Colonic mucosa (tissue), 4 donors: ENCODE measurements around the gene PCYT1B. TPM values are rescaled to one million over a fixed set of nuclear protein-coding genes. Genes with fewer than 3 reads are reported as not detected.

Source experiments
- DNase-seq: peaks from one replicate; pipeline ENCODE4 v3.0.0-alpha.2; 2020
- H3K27ac ChIP-seq: fragments of 200-600 bp; one replicate; pipeline ENCODE4 v1.8.0; 2021
- H3K27me3 ChIP-seq: fragments of 200-600 bp; one replicate; pipeline ENCODE4 v1.8.0; 2021
- H3K36me3 ChIP-seq: fragments of 200-600 bp; one replicate; pipeline ENCODE4 v1.8.0; 2021
- H3K4me1 ChIP-seq: fragments of 200-600 bp; one replicate; pipeline ENCODE4 v1.8.0; 2021; ENCODE audit warnings: mild to moderate bottlenecking
- H3K4me3 ChIP-seq: fragments of 200-600 bp; one replicate; pipeline ENCODE4 v1.8.0; 2021
- H3K9ac ChIP-seq, 2 donors: one replicate each; pipeline ENCODE4 v1.7.0; 2013; ENCODE audit warnings: control low read depth in 2 of 2, low read depth in 2 of 2, low read length in 2 of 2
- H3K9me3 ChIP-seq: fragments of 200-600 bp; one replicate; pipeline ENCODE4 v1.8.0; 2021
- CTCF ChIP-seq: fragments of 200-600 bp; IDR thresholded peaks from one replicate; pipeline ENCODE4 v1.8.0; 2022; ENCODE audit warnings: antibody characterized with exemption, mild to moderate bottlenecking
- intact Hi-C: fragments of 100-400 bp; cut with DNase I; formaldehyde crosslinking; loops from one replicate; pipeline ENCODE4 v1.14.1; 2022
- total RNA-seq, 2 donors: library from RNA; stranded (reverse); fragmentation: NEBNext Ultra II Directional in 1 of 2; extraction: Animal tissue kit (Norgen Biotek cat#: 25700) in 1 of 2; gene quantifications; one replicate each; pipeline ENCODE4 v1.2.1, GENCODE V29; 2021
- donor health status: healthy.
- donor health status: DM: no; HTN: no; CAD: no.
- donor health status: DM: no; HTN: no; CAD: no.

PCYT1B gene
- total RNA-seq, 2 donors from 2014 or later = 0.24 to 0.30 TPM

DNA sequence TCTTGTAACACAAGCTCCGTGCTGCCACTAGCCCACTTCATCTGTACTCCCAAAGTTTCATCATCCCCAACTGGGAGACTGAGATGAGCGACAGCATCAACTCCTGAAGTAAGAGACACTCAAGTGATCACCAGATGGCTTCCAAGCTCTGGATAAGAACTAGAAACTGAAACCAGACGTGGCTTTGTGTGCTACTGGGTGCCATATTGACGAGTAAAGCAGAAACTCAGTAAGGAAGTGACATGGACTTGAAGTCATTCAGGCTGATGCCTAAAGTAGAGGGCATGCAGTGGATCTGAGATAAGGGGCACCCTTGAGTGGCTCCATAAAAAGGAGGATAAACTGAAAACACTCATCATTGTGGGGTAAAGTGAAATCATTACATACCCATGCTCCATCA lies 72.4 kb downstream of the PCYT1B start:
- no peaks in the 10 kb centered on the region for H3K4me1 ChIP-seq
- H3K36me3 ChIP-seq = no peaks in the 10 kb centered on the region
- no peaks in the 10 kb centered on the region for H3K9me3 ChIP-seq
- no peak overlapping the region for H3K27ac ChIP-seq
- intact Hi-C loops = no loop called here
- H3K27me3 ChIP-seq = no peaks in the 10 kb centered on the region
- H3K9ac ChIP-seq = no peak overlapping the region
- no peak for TF ChIP-seq CTCF
- no peak for DNase-seq
- no peak overlapping the region for H3K4me3 ChIP-seq

DNA sequence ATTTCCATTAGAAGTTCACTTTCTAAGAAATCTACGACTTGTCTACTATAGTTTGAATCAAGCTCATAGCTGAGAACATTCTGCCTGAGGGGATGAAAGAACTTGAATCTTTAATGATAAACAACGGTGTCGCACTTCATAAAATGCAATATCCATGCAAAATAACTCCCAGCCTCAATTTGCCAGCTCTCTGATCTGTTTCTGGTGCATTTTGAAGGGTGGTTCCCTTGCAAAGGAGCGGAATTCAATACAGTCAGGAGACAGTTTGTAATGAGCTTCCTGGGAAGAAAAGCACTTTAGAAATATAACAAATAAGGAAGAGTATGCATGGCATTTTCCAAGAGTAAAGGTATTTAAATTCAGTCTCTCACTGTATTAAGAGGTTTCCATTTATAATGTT lies 80.0 kb downstream of the PCYT1B start:
- TF ChIP-seq CTCF = no peak
- Histone ChIP-seq H3K36me3 (no peaks in the 10 kb centered on the region), H3K9me3 (no peaks in the 10 kb centered on the region), H3K27ac (no peak overlapping the region), H3K4me3 (no peak overlapping the region), H3K9ac (no peak overlapping the region), H3K27me3 (no peaks in the 10 kb centered on the region), H3K4me1 (no peaks in the 10 kb centered on the region)
- no peak for DNase-seq
- intact Hi-C loops = no loop called here

- Histone ChIP-seq H3K4me3 (no peak overlapping the region), H3K9ac (no peak overlapping the region), H3K27ac (no peak overlapping the region), H3K4me1 (no peaks in the 10 kb centered on the region), H3K27me3 (no peaks in the 10 kb centered on the region), H3K36me3 (no peaks in the 10 kb centered on the region), H3K9me3 (no peaks in the 10 kb centered on the region)
- intact Hi-C loops = no loop called here
- no peak for DNase-seq
- TF ChIP-seq CTCF = no peak
Observed at GRCh38 chrX:24566240-24566639, 80.9 kb downstream of the PCYT1B start.

DNA sequence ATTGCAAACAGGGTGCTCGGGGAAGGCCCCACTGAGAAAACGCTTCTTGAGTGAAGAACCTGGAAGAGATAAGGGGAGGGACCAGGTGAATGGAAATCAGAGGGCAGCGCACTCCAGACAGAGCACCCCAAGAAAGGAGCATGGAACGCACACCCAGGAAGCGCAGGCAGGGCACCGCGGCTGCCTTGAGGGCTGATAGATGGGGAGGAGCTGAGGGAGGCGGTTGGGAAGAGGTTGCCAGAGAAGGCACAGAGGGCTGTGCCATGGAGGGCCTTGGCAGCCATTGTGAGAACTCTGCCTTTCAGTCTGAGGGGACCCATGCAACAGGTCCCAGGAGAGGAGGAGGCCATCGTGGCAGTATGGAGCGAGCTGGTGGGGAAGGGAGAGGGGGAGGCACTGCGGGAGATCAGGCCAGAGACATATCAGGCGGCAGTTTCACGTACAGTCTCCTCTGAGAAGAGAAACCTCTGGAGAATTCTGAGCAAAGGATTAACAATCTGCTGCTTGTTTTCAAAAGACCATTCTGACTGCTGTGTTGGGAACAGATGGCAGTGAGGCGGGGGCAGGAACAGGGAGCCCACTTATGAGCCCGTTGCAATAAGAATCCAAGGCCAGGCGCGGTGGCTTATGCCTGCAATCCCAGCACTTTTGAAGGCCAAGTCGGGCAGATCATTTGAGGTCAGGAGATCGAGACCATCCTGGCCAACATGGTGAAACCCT lies 83.7 kb downstream of the PCYT1B start:
- Histone ChIP-seq H3K4me1 (no peaks in the 10 kb centered on the region), H3K36me3 (no peaks in the 10 kb centered on the region), H3K9me3 (no peaks in the 10 kb centered on the region), H3K27ac (no peak overlapping the region), H3K4me3 (no peak overlapping the region), H3K9ac (no peak overlapping the region), H3K27me3 (no peaks in the 10 kb centered on the region)
- intact Hi-C loops = no loop called here
- TF ChIP-seq CTCF = no peak
- no peak for DNase-seq

DNA sequence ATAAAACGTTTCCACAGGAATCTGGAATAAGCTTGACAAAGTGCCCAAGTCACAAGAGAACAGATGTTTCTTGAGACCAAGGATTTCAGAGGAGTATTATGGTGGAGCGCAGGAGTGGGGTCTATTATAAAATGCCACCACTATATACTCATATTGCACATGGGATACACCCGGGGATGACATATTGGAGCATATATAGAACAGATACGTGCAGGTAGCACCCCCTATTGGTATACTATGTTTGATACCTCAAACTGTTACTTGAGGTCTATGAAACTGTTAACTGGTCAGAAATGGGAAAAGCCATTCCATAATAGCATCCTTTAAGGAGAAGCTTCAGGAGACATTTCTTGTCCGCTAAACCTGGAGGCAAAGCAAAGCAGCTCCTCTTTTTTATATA lies 86.0 kb downstream of the PCYT1B start:
- intact Hi-C loops = no loop called here
- Histone ChIP-seq H3K27ac (no peak overlapping the region), H3K27me3 (no peaks in the 10 kb centered on the region), H3K9me3 (no peaks in the 10 kb centered on the region), H3K4me3 (no peak overlapping the region), H3K36me3 (no peaks in the 10 kb centered on the region), H3K4me1 (no peaks in the 10 kb centered on the region), H3K9ac (no peak overlapping the region)
- no peak for TF ChIP-seq CTCF
- no peak for DNase-seq
